GM19351 (cell line): Measurements from ENCODE around the gene UACA.
"Not testable (repeated sequence)": the region's sequence is repeated elsewhere in the genome, so short reads cannot be mapped to it uniquely, and the experiment has no call there.

ENCODE experiments used
- ATAC-seq: cut with Tn5 transposase; IDR thresholded peaks from one replicate; pipeline ENCODE4 v1.9.1; 2021; ENCODE audit warnings: mild to moderate bottlenecking, moderate library complexity; ENCODE audit not compliant: unreplicated experiment

The UACA gene

DNA sequence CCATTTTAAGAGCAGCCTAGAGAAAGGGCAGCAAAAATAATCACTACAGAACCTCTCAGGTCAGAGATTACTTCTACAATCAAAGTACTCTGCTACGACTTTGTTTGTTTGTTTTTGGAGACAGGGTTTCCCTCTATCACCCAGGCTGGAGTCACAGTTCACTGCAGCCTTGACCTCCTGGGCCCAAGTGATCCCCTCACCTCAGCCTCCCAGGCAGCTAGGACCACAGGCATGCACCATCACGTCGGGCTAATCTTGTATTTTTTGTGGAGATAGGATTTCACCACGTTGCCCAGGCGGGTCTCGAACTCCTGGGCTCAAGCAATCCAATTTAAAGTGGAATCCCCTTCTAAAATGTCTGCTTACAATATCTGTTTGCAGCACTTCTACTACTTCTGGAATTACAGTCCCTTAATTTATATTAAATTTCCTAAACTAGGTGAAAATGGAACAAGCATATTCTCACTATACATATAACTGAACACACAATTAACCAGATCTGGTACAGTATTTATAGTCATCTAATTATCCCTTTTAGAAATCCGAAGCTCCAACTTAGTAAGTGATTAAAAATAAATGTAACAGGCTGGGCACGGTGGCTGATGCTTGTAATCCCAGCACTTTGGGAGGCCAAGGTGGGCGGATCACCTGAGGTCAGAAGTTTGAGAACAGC is 4.4 kb downstream of the UACA start:
- no peak for ATAC-seq

DNA sequence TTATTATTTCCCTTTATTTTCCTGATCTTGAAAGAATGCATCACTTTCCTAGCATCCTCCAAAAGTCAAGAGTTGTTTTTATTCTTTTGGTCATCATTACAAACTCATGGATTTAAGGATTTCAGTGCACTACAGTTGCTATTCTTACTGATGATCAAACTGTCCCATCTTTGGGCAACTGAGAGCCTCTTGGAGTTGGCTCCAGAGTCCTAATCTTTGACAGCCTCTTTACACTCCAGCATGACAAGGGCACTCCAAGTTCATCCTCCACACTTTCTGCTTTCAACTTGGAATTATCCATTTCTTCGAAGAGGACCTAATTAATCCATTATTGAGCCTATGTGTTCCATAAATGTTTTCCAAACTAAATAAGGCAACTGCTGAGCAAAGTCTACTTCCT is 5.7 kb downstream of the UACA start:
- ATAC-seq = no peak

- no peak for ATAC-seq
These were observed 8.5 kb downstream of the UACA start for GRCh38 chr15:70754862-70755261.

GRCh38 chr15:70753101-70753829 is 10.1 kb downstream of the UACA start:
- no peak for ATAC-seq

- no peak for ATAC-seq
These were observed 11.1 kb downstream of the UACA start for GRCh38 chr15:70752193-70752635.

GRCh38 chr15:70750203-70750869 is 13.0 kb downstream of the UACA start:
- no peak for ATAC-seq

- no peak for ATAC-seq
These were observed 15.0 kb downstream of the UACA start for GRCh38 chr15:70748281-70748747.

GRCh38 chr15:70746598-70746997 is 16.8 kb downstream of the UACA start:
- not testable (repeated sequence) for ATAC-seq

DNA sequence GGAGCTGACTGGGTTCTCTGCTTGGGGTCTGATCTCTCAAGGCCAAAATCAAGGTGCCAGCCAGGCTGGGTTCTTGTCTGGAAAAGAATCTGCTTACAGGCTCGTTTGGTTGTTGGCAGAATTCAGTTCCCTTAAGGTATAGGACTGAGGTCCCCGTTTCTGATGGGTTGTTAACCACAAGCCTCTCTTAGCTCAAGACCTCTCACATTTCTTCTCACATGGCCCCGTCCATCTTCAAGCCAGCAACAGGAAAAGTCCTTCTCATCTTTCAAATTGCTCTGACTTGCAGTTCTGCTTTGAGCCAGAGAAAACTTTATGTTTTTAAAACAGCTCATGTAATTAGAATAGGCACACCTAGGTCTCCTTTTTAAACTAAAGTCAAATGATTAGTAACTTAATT is 20.4 kb downstream of the UACA start:
- ATAC-seq = no peak

DNA sequence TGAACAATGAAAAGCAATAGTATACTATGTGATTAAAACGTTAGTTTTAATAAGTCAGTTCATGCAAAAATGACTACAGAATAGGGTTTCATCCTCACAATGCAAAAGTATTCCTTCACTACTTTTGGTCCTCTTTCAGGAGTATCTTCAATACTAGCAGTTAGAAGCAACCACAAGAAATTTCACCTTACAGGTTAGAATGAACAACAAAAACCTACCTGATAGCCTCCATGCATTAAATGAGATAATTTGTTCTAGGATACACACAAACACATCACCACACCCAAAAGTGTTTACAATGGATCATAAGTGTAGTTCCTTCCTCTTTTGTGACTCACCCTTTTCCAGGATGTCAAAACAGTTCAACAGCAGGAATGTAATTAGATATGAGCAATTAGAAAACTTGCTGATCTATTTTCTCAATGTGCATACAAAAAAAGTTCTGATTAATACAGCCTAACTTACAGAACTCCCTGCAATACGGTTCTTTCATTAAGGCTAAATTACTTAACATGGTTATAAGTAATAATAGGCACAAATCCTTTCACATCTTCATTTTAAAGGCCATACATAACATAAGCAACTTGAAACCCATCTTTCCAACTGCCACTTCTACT is 21.6 kb downstream of the UACA start:
- no peak for ATAC-seq

- no peak for ATAC-seq
These were observed 22.2 kb downstream of the UACA start for GRCh38 chr15:70741107-70741531.

GRCh38 chr15:70735040-70735439 is 28.3 kb downstream of the UACA start:
- not testable (repeated sequence) for ATAC-seq

DNA sequence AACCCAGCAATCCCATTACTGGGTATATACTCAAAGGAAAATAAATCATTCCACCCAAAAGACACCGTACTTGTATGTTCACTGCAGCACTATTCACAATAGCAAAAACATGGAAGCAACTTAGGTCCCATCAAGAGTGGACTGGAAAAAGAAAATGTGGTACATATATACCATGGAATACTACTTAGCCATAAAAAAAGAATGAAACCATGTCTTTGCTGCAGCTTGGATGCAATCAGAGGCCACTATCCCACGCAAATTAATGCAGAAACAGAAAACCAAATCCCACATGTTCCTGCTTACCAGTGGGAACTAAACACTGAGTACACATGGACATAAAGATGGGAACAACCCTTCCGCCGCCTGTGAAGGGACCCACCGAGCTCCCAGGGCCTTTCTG is 34.2 kb downstream of the UACA start:
- ATAC-seq = no peak

- no peak for ATAC-seq
These were observed 36.6 kb downstream of the UACA start for GRCh38 chr15:70726753-70727152.

DNA sequence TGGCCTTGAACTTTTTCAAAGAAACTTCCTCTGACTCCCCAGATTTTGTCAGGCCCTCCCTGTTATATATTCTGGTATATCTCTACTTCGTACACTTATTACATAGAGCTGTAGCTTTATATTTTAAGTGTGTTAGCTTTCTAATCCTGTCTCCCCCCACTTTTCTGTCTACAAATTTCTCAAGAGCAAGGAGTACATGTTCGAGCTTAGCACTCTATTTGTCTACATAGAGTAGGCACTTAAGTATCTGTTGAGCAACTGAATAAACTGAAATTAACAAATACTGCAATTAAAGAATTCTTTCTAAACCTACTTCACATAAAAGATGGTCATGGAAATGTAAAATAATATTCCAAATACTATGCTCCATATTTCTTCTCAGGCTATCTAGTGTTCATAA is 39.4 kb downstream of the UACA start:
- ATAC-seq = no peak

- ATAC-seq = no peak
These were observed 40.3 kb downstream of the UACA start for GRCh38 chr15:70723122-70723422.

DNA sequence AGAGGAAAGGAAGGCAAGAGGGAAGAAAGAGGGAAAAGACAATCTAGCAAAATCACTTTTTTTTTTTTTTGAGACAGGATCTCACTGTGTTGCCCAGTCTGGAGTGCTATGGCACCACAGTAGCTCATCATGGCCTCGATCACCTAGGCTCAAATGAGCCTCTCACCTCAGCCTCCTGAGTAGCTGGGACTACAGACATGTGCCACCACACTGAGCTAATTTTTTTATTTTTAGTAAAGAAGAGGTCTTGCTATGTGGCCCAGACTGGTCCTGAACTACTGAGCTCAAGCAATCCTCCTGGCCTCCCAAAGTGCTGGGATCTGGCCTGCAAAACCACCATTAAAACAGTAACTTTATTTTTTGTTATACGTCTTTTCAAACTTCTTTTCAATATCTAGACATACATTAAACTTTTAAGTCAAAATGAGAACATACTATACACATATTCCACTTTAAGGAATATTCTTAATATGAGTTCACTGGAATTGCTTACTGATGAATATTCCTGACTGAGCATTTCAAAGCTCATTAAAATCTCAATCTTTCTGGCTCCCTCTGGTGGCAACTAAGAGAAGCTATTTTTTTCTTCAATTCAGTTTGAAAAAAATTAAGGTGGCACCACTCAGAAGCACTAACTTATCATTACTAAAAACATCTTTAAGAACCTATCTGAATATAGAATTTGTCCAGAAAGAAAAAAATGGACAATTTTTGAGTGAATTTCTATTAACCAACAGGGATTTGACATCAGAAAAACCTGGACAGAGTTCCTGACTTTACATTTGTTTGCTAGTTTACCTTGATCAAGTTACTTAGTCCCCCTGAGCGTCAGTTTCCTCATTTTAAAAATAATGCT is 40.9 kb downstream of the UACA start:
- no peak for ATAC-seq

DNA sequence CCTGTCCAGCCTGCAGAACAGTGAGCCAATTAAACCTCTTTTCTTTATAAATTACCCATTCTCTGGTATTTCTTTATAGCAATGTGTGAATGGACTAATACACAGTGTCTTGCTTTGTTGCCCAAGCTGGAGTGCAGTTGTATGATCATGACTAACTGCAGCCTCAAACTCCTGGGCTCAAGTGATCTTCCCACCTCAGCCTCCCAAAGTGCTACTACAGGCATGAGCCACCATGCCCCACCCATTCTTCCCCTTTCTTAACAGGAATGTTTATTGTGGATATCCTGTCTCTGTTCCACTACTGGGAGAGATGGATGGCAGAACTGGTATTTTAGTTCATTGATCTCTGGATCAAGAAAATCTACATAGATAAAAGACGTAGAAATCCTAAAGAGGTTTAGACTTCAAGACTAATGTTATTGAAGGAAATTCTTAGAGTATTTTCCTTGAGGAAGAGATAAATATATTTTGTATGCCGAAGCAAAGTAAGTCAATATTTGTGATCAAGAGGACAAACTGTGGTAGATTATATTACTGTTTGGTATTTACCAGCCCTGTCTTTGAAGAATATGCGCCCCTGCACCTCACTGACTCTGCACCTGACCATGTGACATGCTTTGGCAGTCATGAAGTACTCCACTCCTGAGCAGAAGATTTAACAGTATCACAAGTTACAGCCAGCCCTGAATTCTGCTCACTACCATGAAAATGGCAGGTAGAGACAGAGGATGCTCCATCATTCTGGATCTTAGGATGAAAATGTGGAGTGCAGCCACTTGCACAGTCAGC is 42.9 kb downstream of the UACA start:
- no peak for ATAC-seq

- ATAC-seq = no peak
These were observed 46.0 kb downstream of the UACA start for GRCh38 chr15:70717237-70717793.
